ENCODE measurements around the gene ADCY10. TPM values are rescaled to one million over a fixed set of nuclear protein-coding genes. Genes with fewer than 3 reads are reported as not detected.
"Not testable (repeated sequence)": the region's sequence is repeated elsewhere in the genome, so short reads cannot be mapped to it uniquely, and the experiment has no call there.

The ADCY10 gene
- total and polyA plus RNA-seq, 9 of the 15 experiments (the other 6 are each of a cell fraction or from before 2014, with no cell fraction given) = 0.08 to 0.86 (median 0.22) TPM

DNA sequence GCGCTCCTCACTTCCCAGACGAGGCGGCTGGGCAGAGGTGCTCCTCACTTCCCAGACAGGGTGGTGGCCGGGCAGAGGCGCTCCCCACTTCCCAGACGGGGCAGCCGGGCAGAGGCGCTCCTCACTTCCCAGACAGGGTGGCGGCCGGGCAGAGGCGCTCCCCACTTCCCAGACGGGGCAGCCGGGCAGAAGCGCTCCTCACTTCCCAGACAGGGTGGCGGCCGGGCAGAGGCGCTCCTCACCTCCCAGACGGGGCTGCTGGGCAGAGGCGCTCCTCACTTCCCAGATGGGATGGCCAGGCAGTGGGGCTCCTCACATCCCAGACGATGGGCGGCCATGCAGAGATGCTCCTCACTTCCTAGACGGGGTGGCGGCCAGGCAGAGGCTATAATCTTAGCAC is 107.7 kb downstream of the ADCY10 start:
- DNase-seq (ENCODE audit: extremely low read depth in 1 of 4, low spot score in 3 of 4); H3K36me3 ChIP-seq (ENCODE audit: control insufficient read depth, insufficient read depth, low read length); H3K27ac ChIP-seq (ENCODE audit: extremely low read depth, low read depth, low read length); intact Hi-C loops (cut with micrococcal nuclease); ATAC-seq; CTCF ChIA-PET (ENCODE audit: low intra/inter-chr PET ratio); H3K9me3 ChIP-seq (replicated peaks; ENCODE audit: control insufficient read depth, insufficient read depth, low read depth, low read length); H3K27me3 ChIP-seq (ENCODE audit: control insufficient read depth in 2 of 2, insufficient read depth in 2 of 2, low read length in 2 of 2); FAIRE-seq; H3K4me3 ChIP-seq; BruUV-seq (replicated peaks); in situ Hi-C loops (cut with MboI); H3K79me2 ChIP-seq (ENCODE audit: control insufficient read depth, insufficient read depth, low read length); H4K20me1 ChIP-seq (replicated peaks; ENCODE audit: control insufficient read depth, insufficient read depth, low read length); H3K9ac ChIP-seq (ENCODE audit: insufficient read depth in 1 of 2, low read depth in 2 of 2, low read length in 2 of 2); H2AFZ ChIP-seq (ENCODE audit: low read depth, low read length); POLR2A ChIA-PET; H3K9me1 ChIP-seq (ENCODE audit: control insufficient read depth, insufficient read depth, low read length); H3K4me1 ChIP-seq (replicated peaks in 1 of 2; ENCODE audit: control insufficient read depth in 2 of 2, insufficient read depth in 2 of 2, low read length in 2 of 2); H3K4me2 ChIP-seq (ENCODE audit: insufficient read depth, low read length): not testable (repeated sequence)
- peak; percentile 74 for TF ChIP-seq ZBTB33 (CRISPR knock-in tag; IDR thresholded peaks at IDR 0.05)
- WGBS (ENCODE audit: insufficient coverage, low coverage, missing lambda C conversion rate) = 89% methylated on average over 17 of the region's 23 CpGs

DNA sequence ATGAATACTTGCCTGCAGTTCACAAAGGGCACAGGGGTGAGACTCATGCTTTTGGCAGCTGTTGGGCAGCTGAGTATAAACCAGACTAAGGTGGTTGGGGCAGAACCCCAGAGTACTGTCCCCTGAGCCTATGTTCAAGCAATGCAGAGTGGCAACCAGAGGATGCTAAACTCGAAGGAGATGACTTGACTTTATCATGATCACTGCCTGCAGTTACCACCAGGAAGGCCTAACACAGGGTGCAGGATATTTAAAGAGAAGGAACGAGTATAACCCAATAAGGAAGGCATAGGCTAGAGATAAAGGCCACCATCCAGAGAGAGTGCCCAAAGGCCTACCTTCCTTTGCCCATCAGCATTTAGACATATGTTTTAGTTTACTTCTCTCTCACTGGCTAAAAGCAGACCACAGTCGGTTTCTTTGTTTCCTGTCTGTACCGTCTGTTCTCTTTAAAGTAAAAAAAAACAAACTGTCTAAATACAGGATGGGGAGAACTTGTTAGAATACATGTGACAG is 108.8 kb downstream of the ADCY10 start:
- intact Hi-C loops (cut with micrococcal nuclease) (no loop called here), in situ Hi-C loops (cut with MboI) (no loop called here)
- peaks cover 5% of the 10 kb centered on the region; the same call in 1 of the 2 replicates for H3K9me3 ChIP-seq (replicated peaks; ENCODE audit: control insufficient read depth, insufficient read depth, low read depth, low read length)
- no peak overlapping the region for H3K27ac ChIP-seq (ENCODE audit: extremely low read depth, low read depth, low read length)
- WGBS (ENCODE audit: insufficient coverage, low coverage, missing lambda C conversion rate) = 39% methylated on average over 4 of the region's 4 CpGs
- H4K20me1 ChIP-seq (replicated peaks; ENCODE audit: control insufficient read depth, insufficient read depth, low read length) = no peaks in the 10 kb centered on the region
- H3K9ac ChIP-seq (ENCODE audit: insufficient read depth in 1 of 2, low read depth in 2 of 2, low read length in 2 of 2) = no peak overlapping the region
- FAIRE-seq (no peak), DNase-seq (ENCODE audit: extremely low read depth in 1 of 4, low spot score in 3 of 4) (no peak), ATAC-seq (no peak)
- BruUV-seq (replicated peaks) = no TSS peak
- H3K36me3 ChIP-seq (ENCODE audit: control insufficient read depth, insufficient read depth, low read length) = no peaks in the 10 kb centered on the region
- H3K4me3 ChIP-seq = no peak overlapping the region
- no peak overlapping the region for H3K4me2 ChIP-seq (ENCODE audit: insufficient read depth, low read length)
- ChIA-PET POLR2A (no interaction called here), CTCF (ENCODE audit: low intra/inter-chr PET ratio) (interaction anchor here (0.5 kb wide), 1 partner anchor 90 kb away, joined by 3 read pairs; no protein-coding TSS in a partner anchor)
- H3K27me3 ChIP-seq (ENCODE audit: control insufficient read depth in 2 of 2, insufficient read depth in 2 of 2, low read length in 2 of 2) = no peaks in the 10 kb centered on the region
- no peaks in the 10 kb centered on the region for H3K79me2 ChIP-seq (ENCODE audit: control insufficient read depth, insufficient read depth, low read length)
- H2AFZ ChIP-seq (ENCODE audit: low read depth, low read length) = peak overlapping the region; percentile 3; the same call in 1 of the 2 replicates
- peaks cover 0 to 7% of the 10 kb centered on the region in 2 experiments; a peak in 4 of 5 replicates for H3K4me1 ChIP-seq (replicated peaks in 1 of 2; ENCODE audit: control insufficient read depth in 2 of 2, insufficient read depth in 2 of 2, low read length in 2 of 2)
- no peaks in the 10 kb centered on the region for H3K9me1 ChIP-seq (ENCODE audit: control insufficient read depth, insufficient read depth, low read length)
- TF ChIP-seq RUNX1 (IDR thresholded peaks at IDR 0.05; ENCODE audit: low read depth) = no peak
- no peak for TF ChIP-seq ZBTB33 (CRISPR knock-in tag; IDR thresholded peaks at IDR 0.05)
- no peak for TF ChIP-seq FOSL1 (tag; conservative IDR thresholded peaks at IDR 0.05)
- TF ChIP-seq KLF16 (IDR thresholded peaks at IDR 0.05) = no peak
- TF ChIP-seq HBP1 (CRISPR knock-in tag; IDR thresholded peaks at IDR 0.05) = no peak
- TF ChIP-seq PATZ1 (CRISPR knock-in tag; IDR thresholded peaks at IDR 0.05; ENCODE audit: borderline replicate concordance) = no peak
- TF ChIP-seq CREM (IDR thresholded peaks at IDR 0.05; ENCODE audit: low read depth) = no peak
